CD14-positive monocyte (primary cell): Measurements from ENCODE around the gene SAP30BP. TPM values are rescaled to one million over a fixed set of nuclear protein-coding genes. Genes with fewer than 3 reads are reported as not detected.

Source experiments
- DNase-seq, 3 donors: peaks; one replicate each; pipeline ENCODE4 v3.0.0-alpha.2; 2011 to 2022
- H2AFZ ChIP-seq: 2 replicates; pipeline ENCODE4 v1.6.0; 2012; ENCODE audit warnings: mild to moderate bottlenecking, low read depth, low read length, inconsistent platforms; ENCODE audit not compliant: insufficient read depth, poor library complexity, severe bottlenecking
- H3K27ac ChIP-seq, 2 donors: 1 replicate in 1 of 2; 2 replicates in 1 of 2; pipeline ENCODE4 v1.5.1; 2012 to 2013; ENCODE audit warnings: low read length in 2 of 2, control low read depth in 1 of 2, inconsistent platforms in 1 of 2, low read depth in 1 of 2, mild to moderate bottlenecking in 1 of 2
- H3K27me3 ChIP-seq, 2 donors: one replicate each; pipeline versions ENCODE4 v1.6.0 to v1.6.1; 2011 to 2013; ENCODE audit warnings: low read length in 2 of 2; ENCODE audit not compliant: control insufficient read depth in 2 of 2, insufficient read depth in 2 of 2
- H3K36me3 ChIP-seq, 2 donors: replicated peaks in 1 of 2; 1 replicate in 1 of 2; 2 replicates in 1 of 2; pipeline versions ENCODE4 v1.5.1 to v1.6.1; 2012 to 2013; ENCODE audit warnings: low read length in 2 of 2, control low read depth in 1 of 2, inconsistent platforms in 1 of 2, mild to moderate bottlenecking in 1 of 2; ENCODE audit not compliant: insufficient read depth in 2 of 2, control insufficient read depth in 1 of 2
- H3K4me1 ChIP-seq, 2 donors: 1 replicate in 1 of 2; 2 replicates in 1 of 2; pipeline versions ENCODE4 v1.5.1 to v1.6.1; 2012 to 2013; ENCODE audit warnings: low read length in 2 of 2, control low read depth in 1 of 2, inconsistent platforms in 1 of 2, mild to moderate bottlenecking in 1 of 2, moderate library complexity in 1 of 2; ENCODE audit not compliant: insufficient read depth in 2 of 2, control insufficient read depth in 1 of 2
- H3K4me2 ChIP-seq: replicated peaks from 2 replicates; pipeline ENCODE3; 2012; ENCODE audit warnings: low read length, moderate library complexity, mild to moderate bottlenecking; ENCODE audit not compliant: poor library complexity, severe bottlenecking; ENCODE audit errors: extremely low read depth
- H3K4me3 ChIP-seq, 3 experiments: fragments of 200-600 bp in 1 of 3; sonication (generic) in 1 of 3; replicated peaks in 1 of 3; 1 replicate in 2 of 3; 2 replicates in 1 of 3; pipeline ENCODE4 v1.5.1; 2011 to 2013; ENCODE audit warnings: low read length in 3 of 3, mild to moderate bottlenecking in 3 of 3, control low read depth in 2 of 3, low read depth in 2 of 3, inconsistent platforms in 1 of 3, moderate library complexity in 1 of 3
- H3K79me2 ChIP-seq: 2 replicates; pipeline ENCODE4 v1.6.0; 2012; ENCODE audit warnings: mild to moderate bottlenecking, control low read depth, inconsistent platforms, low read length, moderate library complexity; ENCODE audit not compliant: insufficient read depth
- H3K9ac ChIP-seq: 2 replicates; pipeline ENCODE4 v1.6.0; 2017; ENCODE audit warnings: low read length, mild to moderate bottlenecking; ENCODE audit not compliant: insufficient read depth, poor library complexity, severe bottlenecking
- H3K9me3 ChIP-seq, 2 donors: replicated peaks in 1 of 2; 1 replicate in 1 of 2; 2 replicates in 1 of 2; pipeline versions ENCODE4 v1.5.1 to v1.6.1; 2012 to 2013; ENCODE audit warnings: low read length in 2 of 2, control low read depth in 1 of 2; ENCODE audit not compliant: control insufficient read depth in 1 of 2, insufficient read depth in 1 of 2
- H4K20me1 ChIP-seq: 2 replicates; pipeline ENCODE4 v1.6.0; 2012; ENCODE audit warnings: mild to moderate bottlenecking, low read length, control low read depth, moderate library complexity; ENCODE audit not compliant: insufficient read depth
- H3K27ac Mint-ChIP-seq, 7 donors: one replicate each; pipeline ENCODE4 v1.8.0; 2020; ENCODE audit warnings: mild to moderate bottlenecking in 7 of 7, mixed read lengths in 7 of 7, moderate library complexity in 6 of 7, inconsistent platforms in 2 of 7
- H3K27me3 Mint-ChIP-seq, 3 donors: one replicate each; pipeline ENCODE4 v1.8.0; 2021 to 2022; ENCODE audit warnings: low read depth in 3 of 3, mild to moderate bottlenecking in 3 of 3, mixed read lengths in 3 of 3, moderate library complexity in 3 of 3, inconsistent platforms in 1 of 3
- H3K36me3 Mint-ChIP-seq, 2 donors: one replicate each; pipeline ENCODE4 v1.8.0; 2020; ENCODE audit warnings: mixed read lengths in 2 of 2, inconsistent platforms in 1 of 2, mild to moderate bottlenecking in 1 of 2
- H3K4me1 Mint-ChIP-seq: one replicate; pipeline ENCODE4 v1.8.0; 2020; ENCODE audit warnings: mild to moderate bottlenecking, mixed read lengths
- H3K4me3 Mint-ChIP-seq, 2 donors: one replicate each; pipeline ENCODE4 v1.8.0; 2020; ENCODE audit warnings: mild to moderate bottlenecking in 2 of 2, mixed read lengths in 2 of 2, moderate library complexity in 1 of 2
- H3K9me3 Mint-ChIP-seq, 7 donors: one replicate each; pipeline ENCODE4 v1.8.0; 2020 to 2022; ENCODE audit warnings: mixed read lengths in 7 of 7, mild to moderate bottlenecking in 6 of 7, moderate library complexity in 6 of 7, inconsistent platforms in 2 of 7
- WGBS: methylation state at CpG from one replicate; pipeline ENCODE4 v1.1.5; 2013; ENCODE audit warnings: missing lambda C conversion rate; ENCODE audit not compliant: insufficient coverage; 5-methylcytosine and 5-hydroxymethylcytosine counted together
- intact Hi-C, 2 donors: fragments of 100-400 bp; cut with micrococcal nuclease; formaldehyde crosslinking; loops; one replicate each; pipeline versions ENCODE4 v1.15.0 to v1.15.1; 2023
- polyA plus RNA-seq, 3 donors: library from polyadenylated mRNA; depleted of rRNA in 1 of 3; unstranded in 2 of 3; stranded (reverse) in 1 of 3; fragments of 300-500 nt in 2 of 3; fragments of >200 nt in 1 of 3; fragmentation: Illumina TruSeq in 2 of 3; gene quantifications; 1 replicate in 2 of 3; 2 replicates in 1 of 3; pipeline ENCODE4 v1.2.3, GENCODE V29; 2012 to 2021
- TF ChIP-seq, protein P1 (sequence below): fragments of 200-600 bp; IDR thresholded peaks from one replicate; pipeline ENCODE4 v1.8.0; 2022; ENCODE audit warnings: antibody characterized with exemption, mild to moderate bottlenecking

The SAP30BP gene
- polyA plus RNA-seq, 3 donors = 43.8 to 130 (median 61.6) TPM

DNA sequence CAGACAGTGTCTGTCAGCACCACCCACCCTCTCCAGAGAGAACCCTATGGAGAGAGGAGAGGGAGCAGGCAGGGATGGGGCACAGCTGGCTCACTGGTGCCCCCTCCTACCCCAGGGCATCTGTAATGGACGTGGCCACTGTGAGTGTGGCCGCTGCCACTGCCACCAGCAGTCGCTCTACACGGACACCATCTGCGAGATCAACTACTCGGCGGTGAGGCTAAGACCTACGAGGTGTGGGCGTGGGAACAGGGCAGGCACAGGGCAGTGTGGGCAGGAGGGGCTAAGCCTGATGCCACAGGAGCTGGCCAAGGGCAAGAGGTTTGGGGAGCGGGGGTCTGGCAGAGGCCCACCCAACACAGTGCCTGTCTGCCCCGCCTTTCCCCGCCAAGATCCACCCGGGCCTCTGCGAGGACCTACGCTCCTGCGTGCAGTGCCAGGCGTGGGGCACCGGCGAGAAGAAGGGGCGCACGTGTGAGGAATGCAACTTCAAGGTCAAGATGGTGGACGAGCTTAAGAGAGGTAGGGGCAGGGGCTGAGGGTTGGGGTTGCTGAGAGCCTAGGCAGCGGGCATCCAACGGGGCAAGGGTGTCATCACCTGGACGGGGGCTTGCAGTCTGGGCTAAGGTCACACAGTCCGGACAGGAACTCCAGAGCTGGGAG lies 69.2 kb downstream of the SAP30BP start:
- no peak overlapping the region for H3K9ac ChIP-seq
- H2AFZ ChIP-seq = no peak overlapping the region
- no peaks in the 10 kb centered on the region for H3K27me3 ChIP-seq
- peaks cover 20 to 28% of the 10 kb centered on the region in 2 donors for H3K4me1 ChIP-seq
- Mint-ChIP-seq H3K27me3 (peaks cover 0 to 2% (median 0%) of the 10 kb centered on the region in 3 donors), H3K27ac (peak overlapping the region; percentile 37 to 98 (median 76)), H3K4me3 (no peak overlapping the region), H3K4me1 (peaks cover 31% of the 10 kb centered on the region), H3K9me3 (peaks cover 0 to 4% (median 0%) of the 10 kb centered on the region in 7 donors), H3K36me3 (peaks cover 3% of the 10 kb centered on the region in 2 donors)
- intact Hi-C loops = no loop called here
- H3K79me2 ChIP-seq = no peaks in the 10 kb centered on the region
- no peaks in the 10 kb centered on the region for H4K20me1 ChIP-seq
- no peaks in the 10 kb centered on the region for H3K9me3 ChIP-seq
- 97% methylated on average over 26 of the region's 26 CpGs for WGBS
- H3K36me3 ChIP-seq = no peaks in the 10 kb centered on the region
- DNase-seq = no peak
- TF ChIP-seq, protein P1, sequence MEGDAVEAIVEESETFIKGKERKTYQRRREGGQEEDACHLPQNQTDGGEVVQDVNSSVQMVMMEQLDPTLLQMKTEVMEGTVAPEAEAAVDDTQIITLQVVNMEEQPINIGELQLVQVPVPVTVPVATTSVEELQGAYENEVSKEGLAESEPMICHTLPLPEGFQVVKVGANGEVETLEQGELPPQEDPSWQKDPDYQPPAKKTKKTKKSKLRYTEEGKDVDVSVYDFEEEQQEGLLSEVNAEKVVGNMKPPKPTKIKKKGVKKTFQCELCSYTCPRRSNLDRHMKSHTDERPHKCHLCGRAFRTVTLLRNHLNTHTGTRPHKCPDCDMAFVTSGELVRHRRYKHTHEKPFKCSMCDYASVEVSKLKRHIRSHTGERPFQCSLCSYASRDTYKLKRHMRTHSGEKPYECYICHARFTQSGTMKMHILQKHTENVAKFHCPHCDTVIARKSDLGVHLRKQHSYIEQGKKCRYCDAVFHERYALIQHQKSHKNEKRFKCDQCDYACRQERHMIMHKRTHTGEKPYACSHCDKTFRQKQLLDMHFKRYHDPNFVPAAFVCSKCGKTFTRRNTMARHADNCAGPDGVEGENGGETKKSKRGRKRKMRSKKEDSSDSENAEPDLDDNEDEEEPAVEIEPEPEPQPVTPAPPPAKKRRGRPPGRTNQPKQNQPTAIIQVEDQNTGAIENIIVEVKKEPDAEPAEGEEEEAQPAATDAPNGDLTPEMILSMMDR = no peak
- no peak overlapping the region for H3K4me2 ChIP-seq
- no peak overlapping the region for H3K4me3 ChIP-seq
- H3K27ac ChIP-seq = no peak overlapping the region

DNA sequence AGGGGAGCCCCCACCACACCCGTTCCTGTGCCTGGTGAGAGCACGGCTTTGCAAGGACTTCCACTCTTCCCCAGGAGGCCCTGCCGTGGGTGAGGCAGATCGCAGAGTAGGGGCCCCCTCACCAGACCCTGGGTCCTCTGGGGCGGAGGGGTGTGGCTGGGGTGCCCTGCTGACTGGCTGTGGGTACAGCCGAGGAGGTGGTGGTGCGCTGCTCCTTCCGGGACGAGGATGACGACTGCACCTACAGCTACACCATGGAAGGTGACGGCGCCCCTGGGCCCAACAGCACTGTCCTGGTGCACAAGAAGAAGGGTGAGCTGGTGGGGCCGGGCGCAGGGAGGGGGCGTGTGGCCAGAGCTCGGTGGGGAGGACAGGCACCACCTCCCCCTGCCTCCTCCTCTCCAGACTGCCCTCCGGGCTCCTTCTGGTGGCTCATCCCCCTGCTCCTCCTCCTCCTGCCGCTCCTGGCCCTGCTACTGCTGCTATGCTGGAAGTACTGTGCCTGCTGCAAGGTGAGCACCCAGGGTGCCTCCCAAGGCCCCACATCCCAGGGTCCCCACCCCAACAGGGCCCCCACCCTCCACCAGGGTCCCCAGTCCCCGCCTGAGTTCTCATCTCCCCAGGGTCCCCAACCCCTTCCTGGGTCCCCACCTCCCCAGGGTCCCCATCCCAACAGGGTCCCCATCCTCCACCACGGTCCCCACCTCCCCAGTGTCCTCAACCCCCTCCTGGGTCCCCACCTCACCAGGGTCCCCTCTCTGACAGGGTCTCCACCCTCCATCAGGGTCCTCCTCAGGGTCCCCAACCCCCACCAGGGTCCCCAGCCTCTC lies 70.2 kb downstream of the SAP30BP start:
- H3K9me3 Mint-ChIP-seq = peaks cover 0 to 4% (median 0%) of the 10 kb centered on the region in 7 donors
- 88% methylated on average over 13 of the region's 20 CpGs for WGBS
- Histone ChIP-seq H3K27me3 (no peaks in the 10 kb centered on the region), H3K36me3 (no peaks in the 10 kb centered on the region), H3K9me3 (no peaks in the 10 kb centered on the region), H3K9ac (peak overlapping the region; percentile 54), H3K4me2 (peak overlapping the region; percentile 40), H3K27ac (peak overlapping the region; percentile 57 to 89), H3K79me2 (no peaks in the 10 kb centered on the region), H4K20me1 (no peaks in the 10 kb centered on the region), H2AFZ (peak overlapping the region; percentile 27), H3K4me3 (no peak overlapping the region), H3K4me1 (peaks cover 20 to 28% of the 10 kb centered on the region in 2 donors)
- peaks cover 0 to 2% (median 0%) of the 10 kb centered on the region in 3 donors for H3K27me3 Mint-ChIP-seq
- TF ChIP-seq, protein P1 = no peak
- peaks cover 31% of the 10 kb centered on the region for H3K4me1 Mint-ChIP-seq
- peaks cover 3% of the 10 kb centered on the region in 2 donors for H3K36me3 Mint-ChIP-seq
- DNase-seq = no peak
- no peak overlapping the region for H3K4me3 Mint-ChIP-seq
- intact Hi-C loops = no loop called here
- H3K27ac Mint-ChIP-seq = peak overlapping the region; percentile 95 to 98 (median 98)
